ENCODE results near the gene KLHL35.

GRCh38 chr11:75380245-75380644 is 52.8 kb downstream of the KLHL35 start:
- TF ChIP-seq SP1 (IDR thresholded peaks at IDR 0.05) (no peak), BHLHE40 (IDR thresholded peaks at IDR 0.05; ENCODE audit: borderline replicate concordance) (no peak), FOXA1 (IDR thresholded peaks at IDR 0.05) (no peak), TARDBP (IDR thresholded peaks at IDR 0.05) (no peak)
